Parathyroid adenoma (tissue), 2 donors: ENCODE data around the gene FGF4.

ENCODE experiments used
- H2AFZ ChIP-seq: fragments of 300-600 bp; sonication (generic); one replicate; pipeline ENCODE4 v1.7.0; 2017; ENCODE audit warnings: antibody characterized with exemption, mild to moderate bottlenecking
- H3K27ac ChIP-seq: fragments of 300-600 bp; sonication (generic); one replicate; pipeline ENCODE4 v1.7.0; 2017
- H3K27me3 ChIP-seq: fragments of 300-600 bp; sonication (generic); one replicate; pipeline ENCODE4 v1.7.0; 2017; ENCODE audit warnings: low read length; ENCODE audit not compliant: control insufficient read depth, insufficient read depth
- H3K36me3 ChIP-seq: fragments of 300-600 bp; sonication (generic); one replicate; pipeline ENCODE4 v1.7.0; 2017; ENCODE audit warnings: low read length; ENCODE audit not compliant: control insufficient read depth, insufficient read depth
- H3K4me1 ChIP-seq: fragments of 300-600 bp; sonication (generic); one replicate; pipeline ENCODE4 v1.7.0; 2017; ENCODE audit warnings: control low read depth
- H3K4me2 ChIP-seq: fragments of 300-600 bp; sonication (generic); one replicate; pipeline ENCODE4 v1.7.0; 2017; ENCODE audit warnings: low read length
- H3K4me3 ChIP-seq: fragments of 300-600 bp; sonication (generic); one replicate; pipeline ENCODE4 v1.7.0; 2017; ENCODE audit warnings: low read depth, low read length
- H3K79me2 ChIP-seq: fragments of 300-600 bp; sonication (generic); one replicate; pipeline ENCODE4 v1.7.0; 2017; ENCODE audit warnings: control low read depth
- H3K9ac ChIP-seq: fragments of 300-600 bp; sonication (generic); one replicate; pipeline ENCODE4 v1.7.0; 2017; ENCODE audit warnings: mild to moderate bottlenecking
- H3K9me3 ChIP-seq: fragments of 300-600 bp; sonication (generic); one replicate; pipeline ENCODE4 v1.7.0; 2017; ENCODE audit warnings: low read length; ENCODE audit not compliant: control insufficient read depth
- TF ChIP-seq, protein P1 (sequence below): fragments of 300-600 bp; sonication (generic); IDR thresholded peaks from one replicate; pipeline ENCODE4 v1.7.0; 2017; ENCODE audit warnings: antibody characterized with exemption, mild to moderate bottlenecking
- donor health status: primary hyperparathyroidism.

Gene FGF4

DNA sequence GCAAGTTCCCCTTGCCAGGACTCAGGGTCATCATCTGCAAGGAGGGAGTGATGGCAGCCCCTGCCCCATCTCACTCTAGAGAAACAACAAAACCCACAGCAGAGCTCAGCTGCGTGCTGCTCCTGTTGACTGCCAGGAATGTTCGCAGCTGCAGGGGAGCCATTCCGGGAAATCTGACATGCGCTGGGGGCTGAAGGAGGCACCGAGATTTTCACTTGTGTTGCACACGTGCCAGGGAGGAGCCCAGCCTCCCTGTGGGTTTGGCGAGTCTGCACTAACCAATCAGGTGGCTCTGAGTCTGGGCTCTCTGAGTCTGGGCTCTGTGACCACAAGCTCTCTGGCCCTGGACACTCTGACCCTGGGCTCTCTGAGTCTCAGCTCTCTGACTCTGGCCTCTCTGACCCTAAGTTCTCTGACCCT, 33.5 kb upstream of the FGF4 start:
- Histone ChIP-seq H3K4me2 (no peak overlapping the region), H3K79me2 (no peaks in the 10 kb centered on the region), H3K4me1 (no peaks in the 10 kb centered on the region), H3K9me3 (no peaks in the 10 kb centered on the region), H3K27me3 (no peaks in the 10 kb centered on the region), H3K27ac (no peak overlapping the region), H2AFZ (no peak overlapping the region), H3K36me3 (no peaks in the 10 kb centered on the region), H3K4me3 (no peak overlapping the region), H3K9ac (no peak overlapping the region)
- TF ChIP-seq, protein P1, sequence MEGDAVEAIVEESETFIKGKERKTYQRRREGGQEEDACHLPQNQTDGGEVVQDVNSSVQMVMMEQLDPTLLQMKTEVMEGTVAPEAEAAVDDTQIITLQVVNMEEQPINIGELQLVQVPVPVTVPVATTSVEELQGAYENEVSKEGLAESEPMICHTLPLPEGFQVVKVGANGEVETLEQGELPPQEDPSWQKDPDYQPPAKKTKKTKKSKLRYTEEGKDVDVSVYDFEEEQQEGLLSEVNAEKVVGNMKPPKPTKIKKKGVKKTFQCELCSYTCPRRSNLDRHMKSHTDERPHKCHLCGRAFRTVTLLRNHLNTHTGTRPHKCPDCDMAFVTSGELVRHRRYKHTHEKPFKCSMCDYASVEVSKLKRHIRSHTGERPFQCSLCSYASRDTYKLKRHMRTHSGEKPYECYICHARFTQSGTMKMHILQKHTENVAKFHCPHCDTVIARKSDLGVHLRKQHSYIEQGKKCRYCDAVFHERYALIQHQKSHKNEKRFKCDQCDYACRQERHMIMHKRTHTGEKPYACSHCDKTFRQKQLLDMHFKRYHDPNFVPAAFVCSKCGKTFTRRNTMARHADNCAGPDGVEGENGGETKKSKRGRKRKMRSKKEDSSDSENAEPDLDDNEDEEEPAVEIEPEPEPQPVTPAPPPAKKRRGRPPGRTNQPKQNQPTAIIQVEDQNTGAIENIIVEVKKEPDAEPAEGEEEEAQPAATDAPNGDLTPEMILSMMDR = no peak

DNA sequence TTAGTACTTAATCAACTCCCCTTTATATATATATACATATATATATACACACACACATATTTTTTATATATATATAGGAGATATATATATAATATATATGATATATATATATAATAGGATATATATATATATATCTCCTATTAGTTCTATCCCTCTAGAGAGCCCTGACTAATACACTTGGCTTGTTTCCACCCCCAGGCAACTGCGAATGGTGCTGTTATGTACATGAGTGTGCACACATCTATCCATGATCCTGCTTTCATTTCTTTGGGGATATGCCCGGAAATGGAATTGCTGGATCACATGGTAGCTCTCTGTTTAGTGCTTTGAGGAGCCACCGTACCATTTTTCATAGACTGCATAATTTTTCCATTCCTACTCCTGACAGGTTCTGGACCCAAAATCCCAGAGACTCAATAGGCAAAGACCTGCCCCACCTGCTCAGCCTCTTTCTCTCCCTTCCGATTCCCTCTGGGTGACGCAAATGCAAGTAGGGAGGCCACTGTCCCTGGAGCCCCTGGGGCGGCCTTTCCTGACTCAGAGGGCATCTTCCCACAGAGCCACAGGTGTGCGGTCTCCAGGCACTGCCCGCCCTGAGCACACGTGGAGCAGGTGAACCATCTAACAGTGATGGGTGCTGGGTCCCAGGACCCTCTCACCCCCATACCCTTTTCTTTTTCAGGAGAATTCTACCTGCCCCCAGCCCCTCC, 32.1 kb upstream of the FGF4 start:
- Histone ChIP-seq H3K4me3 (no peak overlapping the region), H2AFZ (no peak overlapping the region), H3K36me3 (no peaks in the 10 kb centered on the region), H3K9me3 (no peaks in the 10 kb centered on the region), H3K4me2 (no peak overlapping the region), H3K27ac (no peak overlapping the region), H3K9ac (no peak overlapping the region), H3K79me2 (no peaks in the 10 kb centered on the region), H3K4me1 (no peaks in the 10 kb centered on the region), H3K27me3 (no peaks in the 10 kb centered on the region)
- TF ChIP-seq, protein P1 = no peak

DNA sequence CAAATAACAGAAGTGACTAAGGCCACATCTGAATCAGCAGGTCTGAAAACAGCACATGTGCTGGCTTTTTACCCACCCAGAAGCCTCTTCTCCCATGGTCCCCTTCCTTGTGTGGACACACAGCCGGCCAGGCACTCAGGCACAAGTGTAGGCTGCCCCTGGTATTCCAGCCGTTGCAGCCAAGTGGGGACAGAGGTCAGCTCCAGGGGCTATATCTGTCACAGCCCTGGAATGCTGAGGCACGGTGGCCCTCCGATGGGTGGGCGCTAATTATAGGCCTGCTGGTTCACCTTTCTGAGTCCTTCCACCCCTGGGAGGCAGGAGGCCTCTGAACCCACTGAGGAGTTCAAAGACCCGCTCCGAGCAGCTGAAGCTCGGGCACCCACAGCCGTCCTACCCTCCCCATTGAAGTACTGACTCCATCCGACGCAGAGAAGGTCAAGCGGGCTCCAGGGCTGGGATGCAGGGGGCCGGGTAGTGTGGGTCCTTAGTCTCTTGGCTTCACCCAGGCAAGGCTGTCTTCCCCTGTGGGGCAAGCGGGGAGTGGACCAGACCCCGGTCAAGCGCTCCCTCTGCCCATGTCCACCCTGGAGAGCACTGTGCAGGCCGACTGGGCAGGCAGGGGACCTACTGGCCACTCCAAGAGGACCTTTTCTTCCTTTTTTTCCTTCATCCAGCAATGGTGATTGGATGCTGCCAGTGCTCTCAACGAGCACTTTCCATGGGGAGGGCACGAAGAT, 29.8 kb upstream of the FGF4 start:
- TF ChIP-seq, protein P1 = no peak
- Histone ChIP-seq H3K79me2 (no peaks in the 10 kb centered on the region), H3K27me3 (no peaks in the 10 kb centered on the region), H3K4me2 (no peak overlapping the region), H3K9me3 (no peaks in the 10 kb centered on the region), H3K27ac (no peak overlapping the region), H3K4me1 (no peaks in the 10 kb centered on the region), H3K9ac (no peak overlapping the region), H3K4me3 (no peak overlapping the region), H3K36me3 (no peaks in the 10 kb centered on the region), H2AFZ (no peak overlapping the region)

DNA sequence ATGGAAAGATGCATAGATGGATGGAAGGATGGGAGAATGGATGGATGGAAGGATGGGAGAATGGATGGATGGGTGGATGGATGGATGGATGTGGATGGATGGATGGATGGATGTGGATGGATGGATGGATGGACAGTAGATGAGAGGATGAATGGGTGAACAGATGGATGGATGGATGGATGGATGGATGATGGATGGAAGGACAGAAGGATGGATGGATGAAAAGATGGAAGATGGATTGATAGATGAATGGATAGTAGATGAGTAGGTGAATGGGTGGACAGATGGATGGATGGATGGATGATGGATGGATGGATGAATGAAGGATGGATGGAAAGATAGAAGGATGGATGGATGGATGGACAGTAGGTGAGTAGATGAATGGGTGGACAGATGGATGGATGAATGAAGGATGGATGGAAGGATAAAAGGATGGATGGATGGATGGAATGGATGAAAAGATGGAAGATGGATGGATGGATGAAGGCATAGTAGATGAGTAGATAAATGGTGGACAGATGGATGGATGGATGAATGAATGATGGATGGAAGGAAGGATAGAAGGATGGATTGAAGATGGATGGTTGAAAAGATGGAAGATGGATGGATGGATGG, 28.6 kb upstream of the FGF4 start:
- Histone ChIP-seq H3K4me2 (no peak overlapping the region), H3K79me2 (no peaks in the 10 kb centered on the region), H3K9me3 (no peaks in the 10 kb centered on the region), H3K27ac (no peak overlapping the region), H3K36me3 (no peaks in the 10 kb centered on the region), H3K4me3 (no peak overlapping the region), H3K4me1 (no peaks in the 10 kb centered on the region), H2AFZ (no peak overlapping the region), H3K27me3 (no peaks in the 10 kb centered on the region), H3K9ac (no peak overlapping the region)
- TF ChIP-seq, protein P1 = no peak
